ENCODE results near the gene NPIPA1. TPM values are rescaled to one million over a fixed set of nuclear protein-coding genes. Genes with fewer than 3 reads are reported as not detected.
"Not testable (repeated sequence)": the region's sequence is repeated elsewhere in the genome, so short reads cannot be mapped to it uniquely, and the experiment has no call there.

Gene NPIPA1
- polyA plus RNA-seq, 1 donor = 125 TPM

- not testable (repeated sequence) for DNase-seq
These were observed 41.0 kb downstream of the NPIPA1 start for GRCh38 chr16:14978281-14978680.

- DNase-seq = not testable (repeated sequence)
These were observed 41.7 kb downstream of the NPIPA1 start for GRCh38 chr16:14978908-14979307.

DNA sequence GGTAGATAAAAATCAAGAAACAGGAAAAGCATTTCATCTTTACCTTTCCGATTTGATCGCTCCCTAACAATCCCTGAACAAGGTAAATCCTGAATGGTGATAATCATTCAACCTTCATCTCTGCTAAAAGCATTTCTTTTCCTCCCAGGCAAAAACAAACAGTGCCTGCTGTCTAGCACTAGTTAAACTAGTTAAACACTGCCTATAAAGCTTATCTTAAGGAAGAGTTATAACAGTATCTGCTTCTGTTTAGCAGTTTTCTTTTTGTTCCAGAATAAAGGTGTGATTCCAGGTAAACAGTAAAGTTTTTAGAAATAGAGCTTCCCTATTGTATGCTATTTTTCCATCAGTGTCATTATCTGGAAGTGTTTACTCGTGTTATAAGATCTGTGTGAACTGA, 44.0 kb downstream of the NPIPA1 start:
- not testable (repeated sequence) for DNase-seq

DNA sequence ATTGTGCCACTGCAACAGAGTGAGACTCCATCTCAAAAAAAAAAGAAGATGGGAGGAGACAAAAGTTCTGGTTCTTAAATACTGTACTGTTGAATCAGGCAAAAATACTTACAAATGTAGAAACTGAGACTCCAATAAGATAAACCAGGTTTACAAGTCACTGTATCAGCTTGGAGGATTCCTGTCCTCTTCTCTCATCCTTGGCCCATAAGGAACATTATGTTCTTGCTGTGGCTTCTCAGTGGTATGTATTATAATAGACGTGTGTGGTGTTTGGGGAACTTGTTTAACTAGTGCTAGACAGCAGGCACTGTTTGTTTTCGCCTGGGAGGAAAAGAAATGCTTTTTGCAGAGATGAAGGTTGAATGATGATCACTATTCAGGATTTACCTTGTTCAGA, 45.3 kb downstream of the NPIPA1 start:
- not testable (repeated sequence) for DNase-seq

- DNase-seq = not testable (repeated sequence)
These were observed 50.8 kb downstream of the NPIPA1 start for GRCh38 chr16:14988092-14988491.

GRCh38 chr16:14988661-14989191, 51.5 kb downstream of the NPIPA1 start:
- DNase-seq = not testable (repeated sequence)

- DNase-seq = not testable (repeated sequence)
These were observed 52.3 kb downstream of the NPIPA1 start for GRCh38 chr16:14989291-14990281.

DNA sequence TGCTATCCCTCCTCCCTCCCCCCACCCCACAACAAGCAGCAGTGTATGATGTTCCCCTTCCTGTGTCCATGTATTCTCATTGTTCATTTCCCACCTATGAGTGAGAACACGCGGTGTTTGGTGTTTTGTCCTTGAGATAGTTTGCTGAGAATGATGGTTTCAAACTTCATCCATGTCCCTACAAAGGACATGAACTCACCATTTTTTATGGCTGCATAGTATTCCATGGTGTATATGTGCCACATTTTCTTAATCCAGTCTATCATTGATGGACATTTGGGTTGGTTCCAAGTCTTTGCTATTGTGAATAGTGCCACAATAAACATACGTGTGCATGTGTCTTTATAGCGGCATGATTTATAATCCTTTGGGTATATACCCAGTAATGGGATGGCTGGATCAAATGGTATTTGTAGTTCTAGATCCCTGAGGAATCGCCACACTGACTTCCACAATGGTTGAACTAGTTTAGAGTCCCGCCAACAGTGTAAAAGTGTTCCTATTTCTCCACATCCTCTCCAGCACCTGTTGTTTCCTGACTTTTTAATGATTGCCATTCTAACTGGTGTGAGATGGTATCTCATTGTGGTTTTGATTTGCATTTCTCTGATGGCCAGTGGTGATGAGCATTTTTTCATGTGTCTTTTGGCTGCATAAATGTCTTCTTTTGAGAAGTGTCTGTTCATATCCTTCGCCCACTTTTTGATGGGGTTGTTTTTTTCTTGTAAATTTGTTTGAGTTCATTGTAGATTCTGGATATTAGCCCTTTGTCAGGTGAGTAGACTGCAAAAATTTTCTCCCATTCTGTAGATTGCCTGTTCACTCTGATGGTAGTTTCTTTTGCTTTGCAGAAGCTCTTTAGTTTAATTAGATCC, 56.3 kb downstream of the NPIPA1 start:
- not testable (repeated sequence) for DNase-seq

- not testable (repeated sequence) for DNase-seq
These were observed 59.5 kb downstream of the NPIPA1 start for GRCh38 chr16:14996702-14997101.

- not testable (repeated sequence) for DNase-seq
These were observed 61.1 kb downstream of the NPIPA1 start for GRCh38 chr16:14998300-14998699.

- DNase-seq = not testable (repeated sequence)
These were observed 62.6 kb downstream of the NPIPA1 start for GRCh38 chr16:14999845-15000244.

Other genes starting within 250 kb of the NPIPA1 start
- gene PLA2G10, start 243.1 kb upstream of the NPIPA1 start, polyA plus RNA-seq (ENCODE audit: insufficient read length) = 0.72 TPM
- gene NPIPA3, start 234.0 kb upstream of the NPIPA1 start, polyA plus RNA-seq (ENCODE audit: insufficient read length) = 10.8 TPM
- not detected for gene NPIPA2, start 194.9 kb upstream of the NPIPA1 start, polyA plus RNA-seq (ENCODE audit: insufficient read length)
- 61.1 TPM for gene NOMO1, start 103.7 kb upstream of the NPIPA1 start, polyA plus RNA-seq (ENCODE audit: insufficient read length)
- gene PDXDC1, start 37.6 kb downstream of the NPIPA1 start, polyA plus RNA-seq (ENCODE audit: insufficient read length) = 39.5 TPM
- gene NTAN1, start 118.6 kb downstream of the NPIPA1 start, polyA plus RNA-seq (ENCODE audit: insufficient read length) = 49.7 TPM
- gene RRN3, start 156.8 kb downstream of the NPIPA1 start, polyA plus RNA-seq (ENCODE audit: insufficient read length) = 30.9 TPM

Measured in hindlimb muscle (tissue), 1 donor.